Upper lobe of left lung (tissue), 6 donors: Measurements from ENCODE around the gene SLC44A2. TPM values are rescaled to one million over a fixed set of nuclear protein-coding genes. Genes with fewer than 3 reads are reported as not detected.
A peak's percentile ranks its signal among the peaks of the same experiment; 100 is the strongest.

ENCODE experiments used
- ATAC-seq, 2 donors: fragments of 200-7000 bp; cut with Tn5 transposase; one replicate each; pipeline ENCODE4 v1.9.1; 2022; ENCODE audit warnings: mild to moderate bottlenecking in 2 of 2, moderate library complexity in 2 of 2; ENCODE audit not compliant: low FRiP score in 2 of 2
- DNase-seq, 2 donors: peaks; one replicate each; pipeline ENCODE4 v3.0.0-alpha.2; 2019 to 2020
- H3K27ac ChIP-seq, 4 donors: fragments of 200-600 bp; sonication (generic); one replicate each; pipeline ENCODE4 v1.5.1; 2016 to 2019
- H3K27me3 ChIP-seq, 4 donors: fragments of 200-600 bp; sonication (generic); one replicate each; pipeline ENCODE4 v1.5.1; 2017 to 2019
- H3K36me3 ChIP-seq, 4 donors: fragments of 200-600 bp; sonication (generic); one replicate each; pipeline ENCODE4 v1.5.1; 2016 to 2019
- H3K4me1 ChIP-seq, 4 donors: fragments of 200-600 bp; sonication (generic); one replicate each; pipeline ENCODE4 v1.5.1; 2018 to 2019
- H3K4me3 ChIP-seq, 4 donors: fragments of 200-600 bp; sonication (generic); one replicate each; pipeline ENCODE4 v1.5.1; 2017 to 2019; ENCODE audit warnings: mild to moderate bottlenecking in 2 of 4, moderate library complexity in 1 of 4
- H3K9me3 ChIP-seq, 4 donors: fragments of 200-600 bp; sonication (generic); one replicate each; pipeline ENCODE4 v1.5.1; 2018 to 2019
- CTCF ChIP-seq, 6 experiments: fragments of 450-650 bp in 4 of 6; fragments of 200-600 bp in 2 of 6; sonication (generic) in 2 of 6; IDR thresholded peaks; one replicate each; pipeline ENCODE4 v1.5.1; 2016 to 2019; ENCODE audit warnings: antibody characterized with exemption in 6 of 6
- EP300 ChIP-seq, 4 donors: sonication (generic); formaldehyde crosslinking; IDR thresholded peaks; one replicate each; pipeline ENCODE4 v1.5.1; 2017; ENCODE audit warnings: antibody characterized with exemption in 4 of 4, control low read depth in 2 of 4
- POLR2A ChIP-seq, 4 donors: fragments of 450-650 bp; IDR thresholded peaks; one replicate each; pipeline ENCODE4 v1.5.1; 2016 to 2017; ENCODE audit warnings: antibody characterized with exemption in 4 of 4, mild to moderate bottlenecking in 2 of 4
- POLR2AphosphoS5 ChIP-seq, 2 donors: sonication (generic); formaldehyde crosslinking; IDR thresholded peaks; one replicate each; pipeline ENCODE4 v1.5.1; 2017; ENCODE audit warnings: antibody characterized with exemption in 2 of 2
- WGBS, 2 donors: methylation state at CpG; one replicate each; pipeline ENCODE4 v1.1.5; 2017 to 2018; 5-methylcytosine and 5-hydroxymethylcytosine counted together
- total RNA-seq, 6 donors: library from RNA; depleted of rRNA in 4 of 6; stranded (reverse); fragments of >200 nt in 4 of 6; gene quantifications; one replicate each; pipeline versions ENCODE4 v1.1.0 to v1.2.1, GENCODE V29; 2016 to 2021
- donor health status: DM: no; HTN: no; CAD: no; lungs with moderate emphysema.
- donor health status: DM: no; HTN: yes; CAD: no; lungs with severe emphysema.

Gene SLC44A2
- total RNA-seq, 6 donors from 2014 or later, result 117 to 333 (median 197) TPM

DNA sequence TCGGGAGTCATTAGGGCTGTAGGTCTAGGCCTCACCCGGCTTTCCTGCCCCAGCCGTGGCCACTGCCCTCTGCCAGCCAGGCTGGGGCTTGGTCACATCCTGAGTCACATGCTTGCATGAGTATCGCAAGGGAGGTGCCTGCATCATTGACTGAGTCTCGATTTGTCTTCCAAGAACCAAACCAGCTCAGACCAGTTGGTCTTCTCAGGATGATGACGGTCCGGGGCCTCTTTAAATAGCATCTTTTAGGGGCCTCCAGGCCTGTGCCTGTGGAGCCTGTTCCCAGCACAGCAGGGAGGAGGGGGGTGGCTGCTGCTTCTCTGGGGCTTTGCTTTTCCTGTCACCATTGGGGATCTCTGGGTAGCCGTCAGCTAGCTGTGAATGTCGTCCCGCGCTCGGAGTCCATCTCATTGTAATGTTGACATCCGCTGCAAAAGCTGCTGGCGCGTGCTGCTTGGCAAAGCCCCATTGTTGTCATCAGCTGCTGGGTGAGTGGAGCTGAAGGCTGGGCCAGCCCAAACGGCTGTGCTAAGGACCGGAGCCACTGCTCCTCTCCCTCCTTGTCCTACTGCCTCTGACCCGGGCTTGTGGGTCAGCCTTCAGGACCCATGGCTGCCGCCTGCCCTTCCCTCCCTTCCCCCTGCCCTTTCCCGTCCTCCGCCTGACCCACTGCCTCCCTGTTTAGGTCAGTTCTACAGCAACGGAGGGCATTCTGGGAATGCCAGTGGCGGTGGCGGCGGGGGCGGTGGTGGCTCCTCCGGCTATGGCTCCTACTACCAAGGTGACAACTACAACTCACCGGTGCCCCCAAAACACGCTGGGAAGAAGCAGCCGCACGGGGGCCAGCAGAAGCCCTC is 61.5 kb downstream of the SLC44A2 start:
- Histone ChIP-seq H3K4me3 (no peak overlapping the region), H3K36me3 (peaks cover 48 to 100% (median 95%) of the 10 kb centered on the region in 4 donors), H3K4me1 (peaks cover 0 to 3% (median 0%) of the 10 kb centered on the region in 4 donors), H3K9me3 (no peaks in the 10 kb centered on the region), H3K27me3 (no peaks in the 10 kb centered on the region), H3K27ac (no peak overlapping the region)
- TF ChIP-seq CTCF (IDR thresholded peaks at IDR 0.05) (no peak), EP300 (IDR thresholded peaks at IDR 0.05) (no peak), POLR2AphosphoS5 (IDR thresholded peaks at IDR 0.05) (no peak), POLR2A (IDR thresholded peaks at IDR 0.05) (no peak)
- 84 to 91% methylated on average over 17 to 27 of the region's 31 CpGs for WGBS, 2 donors
- ATAC-seq (no peak), DNase-seq (no peak)

- Histone ChIP-seq H3K36me3 (peaks cover 41 to 100% (median 93%) of the 10 kb centered on the region in 4 donors), H3K4me3 (no peak overlapping the region), H3K4me1 (peaks cover 0 to 3% (median 0%) of the 10 kb centered on the region in 4 donors), H3K27ac (no peak overlapping the region), H3K9me3 (no peaks in the 10 kb centered on the region), H3K27me3 (no peaks in the 10 kb centered on the region)
- TF ChIP-seq CTCF (IDR thresholded peaks at IDR 0.05) (no peak), POLR2A (IDR thresholded peaks at IDR 0.05) (no peak), EP300 (IDR thresholded peaks at IDR 0.05) (no peak), POLR2AphosphoS5 (IDR thresholded peaks at IDR 0.05) (no peak)
- 90 to 93% methylated on average over 20 to 21 of the region's 25 CpGs for WGBS, 2 donors
- DNase-seq (peak in 1 of 2 donors; percentile 62), ATAC-seq (no peak)
Measured at GRCh38 chr19:10687518-10688288, 62.4 kb downstream of the SLC44A2 start.

- TF ChIP-seq POLR2AphosphoS5 (IDR thresholded peaks at IDR 0.05), result no peak
- TF ChIP-seq POLR2A (IDR thresholded peaks at IDR 0.05), result no peak
- no peak for TF ChIP-seq CTCF (IDR thresholded peaks at IDR 0.05)
- TF ChIP-seq EP300 (IDR thresholded peaks at IDR 0.05), result no peak
- no peaks in the 10 kb centered on the region for H3K9me3 ChIP-seq
- H3K4me3 ChIP-seq, result no peak overlapping the region
- no peaks in the 10 kb centered on the region for H3K27me3 ChIP-seq
- H3K4me1 ChIP-seq, result peaks cover 0 to 3% (median 0%) of the 10 kb centered on the region in 4 donors
- H3K27ac ChIP-seq, result no peak overlapping the region
- peaks cover 32 to 91% (median 83%) of the 10 kb centered on the region in 4 donors for H3K36me3 ChIP-seq
- DNase-seq, result no peak
- no peak for ATAC-seq
- 89 to 94% methylated on average over 11 to 22 of the region's 27 CpGs for WGBS, 2 donors
Measured at GRCh38 chr19:10688545-10689280, 63.4 kb downstream of the SLC44A2 start.

DNA sequence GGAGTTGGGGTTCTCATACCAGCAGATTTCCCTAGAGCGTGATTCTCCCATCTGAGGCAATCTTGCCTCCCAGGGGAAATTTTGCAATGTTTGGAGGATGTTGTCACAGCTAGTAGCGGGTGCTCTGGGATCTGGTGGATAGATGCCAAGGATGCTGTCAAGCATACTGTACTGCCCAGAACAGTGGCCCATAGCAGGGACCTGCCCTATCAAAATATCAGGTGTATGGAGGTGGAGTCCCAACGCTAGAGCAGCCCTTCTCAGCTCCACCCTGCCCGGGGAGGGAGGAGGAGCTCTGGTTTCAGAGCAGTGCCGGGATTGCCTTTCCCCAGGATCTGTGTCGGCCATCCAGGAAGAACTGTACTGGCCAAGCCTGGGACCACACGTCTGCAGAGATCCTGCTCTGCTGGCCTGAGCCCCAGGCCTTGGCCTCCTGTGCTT is 65.0 kb downstream of the SLC44A2 start:
- H3K4me3 ChIP-seq, result no peak overlapping the region
- 49 to 80% methylated on average over 1 to 7 of the region's 7 CpGs for WGBS, 2 donors
- no peak overlapping the region for H3K27ac ChIP-seq
- TF ChIP-seq EP300 (IDR thresholded peaks at IDR 0.05) (no peak), POLR2AphosphoS5 (IDR thresholded peaks at IDR 0.05) (no peak), CTCF (IDR thresholded peaks at IDR 0.05) (no peak), POLR2A (IDR thresholded peaks at IDR 0.05) (no peak)
- peaks cover 18 to 74% (median 66%) of the 10 kb centered on the region in 4 donors for H3K36me3 ChIP-seq
- ATAC-seq (no peak), DNase-seq (no peak)
- no peaks in the 10 kb centered on the region for H3K27me3 ChIP-seq
- no peaks in the 10 kb centered on the region for H3K9me3 ChIP-seq
- peaks cover 4 to 8% (median 8%) of the 10 kb centered on the region in 4 donors for H3K4me1 ChIP-seq
